GM21423 (cell line): ENCODE measurements around the gene HOXB8.

Experiments
- ATAC-seq: cut with Tn5 transposase; IDR thresholded peaks from one replicate; pipeline ENCODE4 v1.9.1; 2021; ENCODE audit warnings: mild to moderate bottlenecking, moderate library complexity; ENCODE audit not compliant: unreplicated experiment

Gene HOXB8

DNA sequence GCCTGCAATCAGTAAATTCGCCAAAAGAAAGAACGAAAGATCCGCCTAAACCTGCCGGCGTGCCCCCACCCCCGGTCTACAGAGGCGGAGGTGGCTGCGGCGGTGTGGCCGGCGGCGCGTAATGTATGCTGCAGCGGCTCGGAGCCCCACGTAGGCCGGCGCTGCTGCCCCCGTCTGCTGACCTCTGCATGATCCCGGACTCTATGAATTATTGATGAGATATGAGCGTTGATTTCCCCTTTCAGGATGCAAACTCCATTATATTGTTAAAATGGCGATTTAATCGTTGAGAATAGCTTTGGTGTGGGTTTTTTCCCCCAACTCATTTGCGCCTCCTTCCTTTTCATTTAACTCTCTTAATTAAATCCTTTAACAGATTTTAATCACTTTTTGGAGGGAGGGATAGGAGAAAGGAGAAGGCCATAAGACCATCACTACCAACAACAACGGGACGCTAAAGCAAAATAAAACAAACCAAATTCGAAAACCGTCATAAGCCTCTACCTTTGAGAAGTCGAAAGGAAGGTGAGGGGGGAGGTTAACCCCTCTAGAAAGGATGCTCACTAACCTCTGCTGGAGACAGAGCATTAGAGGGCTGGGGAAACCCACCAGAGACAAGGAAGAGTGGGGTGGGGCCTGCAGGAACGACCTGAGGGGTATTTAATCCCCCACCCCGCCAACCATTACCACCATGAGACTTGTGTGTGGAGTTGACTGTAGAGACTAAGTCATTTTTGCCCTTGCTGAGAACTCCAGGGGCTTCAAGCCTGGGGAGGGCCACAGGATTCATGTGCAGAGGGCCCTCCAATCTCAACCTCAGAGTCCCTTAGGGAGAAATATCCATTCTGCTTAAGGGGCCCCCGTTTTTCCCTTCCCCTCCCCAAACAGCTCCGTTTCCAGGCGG, 28.5 kb downstream of the HOXB8 start:
- ATAC-seq = no peak

DNA sequence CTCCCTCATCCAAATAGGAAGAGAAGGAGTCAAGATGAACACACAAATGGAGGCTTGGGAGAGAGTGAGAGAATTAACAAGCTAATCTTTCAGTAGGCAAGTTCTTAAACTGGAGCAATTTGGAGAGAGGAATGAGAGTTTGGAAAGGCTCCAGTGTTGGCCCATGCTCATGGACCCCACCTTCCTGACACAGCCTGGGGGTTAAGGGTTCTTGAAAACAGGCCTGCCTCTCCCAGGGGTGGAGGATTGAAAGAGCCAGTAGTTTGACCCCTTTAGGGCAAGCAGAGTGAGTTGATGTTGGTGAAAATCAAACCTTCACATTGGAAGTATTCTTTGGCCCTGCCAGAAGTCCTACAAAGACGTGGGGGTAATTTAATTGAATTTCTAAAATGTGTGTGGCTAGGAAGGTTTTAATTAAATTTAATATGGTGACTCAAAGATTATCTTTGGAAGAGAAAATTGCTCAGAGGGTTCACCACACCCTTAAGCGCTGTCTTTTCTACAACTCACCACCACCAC, 30.8 kb downstream of the HOXB8 start:
- no peak for ATAC-seq

DNA sequence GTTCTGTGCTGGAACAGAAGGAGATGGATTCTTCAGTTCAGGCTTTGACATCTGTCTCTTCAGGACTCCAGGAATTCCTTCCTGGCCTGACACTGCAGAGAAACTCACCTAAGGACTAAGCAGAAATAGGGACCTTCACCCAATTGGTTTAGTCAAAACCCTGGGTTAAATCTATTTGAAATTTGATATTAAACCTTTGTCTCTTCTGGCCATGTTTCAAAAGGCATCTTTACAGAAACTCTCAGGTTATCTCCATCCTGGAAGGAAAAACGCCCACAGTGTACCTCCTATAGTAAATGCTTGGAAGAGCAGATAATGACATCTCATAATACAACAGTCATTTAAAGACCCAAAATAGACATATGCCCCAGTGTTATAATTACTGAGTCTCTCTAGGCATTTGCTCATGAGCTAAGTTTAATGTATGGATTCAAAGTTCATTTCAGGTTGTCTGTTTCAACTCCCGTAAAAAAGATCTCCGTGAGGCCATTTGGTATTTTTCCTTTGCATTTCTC, 31.3 kb downstream of the HOXB8 start:
- no peak for ATAC-seq

DNA sequence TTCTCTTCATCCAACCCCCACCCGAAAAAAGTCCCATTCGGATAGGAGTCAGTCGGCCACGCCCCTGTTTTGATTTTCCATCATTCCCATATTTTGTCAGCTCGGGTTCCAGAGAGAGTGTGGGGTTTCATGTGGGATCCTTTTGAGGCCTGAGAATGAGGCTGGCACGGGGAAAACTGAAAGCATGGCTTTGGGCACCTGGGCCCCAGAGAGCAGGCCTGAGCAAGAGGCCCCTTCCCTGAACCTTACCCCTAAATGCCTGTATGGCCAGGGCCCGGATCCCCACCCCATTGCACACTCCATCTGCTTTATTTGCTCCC, 32.4 kb downstream of the HOXB8 start:
- no peak for ATAC-seq

DNA sequence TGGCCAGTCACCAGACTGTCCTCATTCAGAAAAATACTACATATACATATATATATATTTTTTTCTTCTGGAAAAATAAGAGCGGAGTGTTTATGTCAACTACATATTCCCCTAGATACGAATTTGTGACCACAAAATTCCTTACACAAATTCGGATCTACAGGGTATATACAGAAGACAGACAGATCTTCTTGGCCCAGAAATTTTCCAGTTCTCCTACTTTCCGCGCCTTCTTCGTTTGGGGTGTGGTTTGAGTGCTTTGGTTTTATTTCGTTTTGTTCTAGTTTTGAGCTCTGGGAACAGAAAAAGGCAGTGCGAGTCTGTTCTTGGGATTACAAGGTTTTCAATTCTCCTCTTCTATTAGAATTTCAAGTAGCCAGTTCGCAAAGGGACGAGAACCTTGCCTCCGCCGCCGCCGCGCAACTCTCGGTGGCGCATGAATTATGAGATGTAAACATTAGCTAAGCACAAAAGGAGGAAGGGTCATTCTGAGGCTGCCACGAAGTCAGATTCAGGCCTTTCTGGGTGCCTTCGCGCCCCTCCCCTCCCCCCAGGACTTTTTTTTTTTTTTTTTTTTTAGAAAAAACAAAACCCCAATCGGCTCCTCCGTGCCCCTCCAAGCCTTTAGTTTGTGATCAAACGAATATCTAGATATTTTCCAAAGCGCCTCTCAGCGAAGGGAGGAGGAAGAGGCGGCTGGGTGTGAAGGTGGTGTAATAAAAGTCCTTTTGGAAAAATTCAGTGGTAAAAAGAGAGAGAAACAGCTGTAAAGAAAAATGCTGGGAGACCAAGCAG, 35.1 kb downstream of the HOXB8 start:
- ATAC-seq = no peak

DNA sequence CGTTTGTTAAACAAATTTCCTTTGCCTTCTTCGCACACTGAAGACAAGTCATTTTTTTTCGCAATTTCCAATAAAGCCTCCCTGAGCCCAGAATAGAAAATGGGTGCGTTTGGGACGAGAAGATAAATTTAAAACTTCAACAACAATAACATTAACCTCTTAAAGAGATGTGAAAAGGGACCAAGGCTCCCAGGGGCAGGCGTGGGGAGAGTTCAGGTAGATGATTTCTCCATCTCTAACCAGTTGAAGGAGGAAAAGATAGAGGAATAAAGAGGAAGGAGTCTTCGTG, 35.7 kb downstream of the HOXB8 start:
- no peak for ATAC-seq

GRCh38 chr17:48578616-48579470, 36.2 kb downstream of the HOXB8 start:
- no peak for ATAC-seq

DNA sequence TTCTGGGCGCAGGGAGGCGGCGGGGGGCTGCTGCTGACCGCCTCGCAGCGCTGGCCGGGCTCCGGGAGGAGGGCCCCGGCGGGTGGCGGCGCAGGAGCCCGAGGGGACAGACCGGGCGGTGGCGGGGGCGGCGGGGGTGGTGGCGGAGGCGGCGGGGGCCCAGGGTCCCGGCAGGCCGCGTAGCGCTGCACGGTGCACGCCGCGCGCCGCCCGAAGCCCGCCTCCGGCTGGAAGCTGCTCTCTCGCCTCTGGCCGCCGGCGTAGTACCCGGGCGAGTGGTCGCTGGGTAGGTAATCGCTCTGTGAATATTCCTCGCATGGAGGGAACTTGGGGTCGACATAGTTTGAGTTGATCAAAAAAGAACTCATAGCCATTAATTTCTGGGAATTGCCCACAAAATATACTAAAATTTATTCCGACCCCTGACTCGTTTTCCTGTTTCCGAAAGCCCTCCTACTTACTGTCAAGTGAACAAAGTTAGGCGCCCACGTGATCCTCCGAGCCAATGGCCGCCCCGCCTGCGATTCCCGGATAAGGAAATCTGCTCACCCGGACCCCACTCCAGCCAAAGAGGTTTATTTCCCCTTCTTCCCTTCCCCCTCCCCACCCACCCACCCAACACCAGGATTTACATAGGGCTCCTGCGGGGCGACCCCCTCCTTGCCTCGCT, 37.0 kb downstream of the HOXB8 start, which contains the start of gene HOXB4:
TSS of gene HOXB4 (minus strand) at position 405 of the 670 bp plus-strand sequence. CDS start at position 374, 31 bp downstream.
- ATAC-seq = no peak

DNA sequence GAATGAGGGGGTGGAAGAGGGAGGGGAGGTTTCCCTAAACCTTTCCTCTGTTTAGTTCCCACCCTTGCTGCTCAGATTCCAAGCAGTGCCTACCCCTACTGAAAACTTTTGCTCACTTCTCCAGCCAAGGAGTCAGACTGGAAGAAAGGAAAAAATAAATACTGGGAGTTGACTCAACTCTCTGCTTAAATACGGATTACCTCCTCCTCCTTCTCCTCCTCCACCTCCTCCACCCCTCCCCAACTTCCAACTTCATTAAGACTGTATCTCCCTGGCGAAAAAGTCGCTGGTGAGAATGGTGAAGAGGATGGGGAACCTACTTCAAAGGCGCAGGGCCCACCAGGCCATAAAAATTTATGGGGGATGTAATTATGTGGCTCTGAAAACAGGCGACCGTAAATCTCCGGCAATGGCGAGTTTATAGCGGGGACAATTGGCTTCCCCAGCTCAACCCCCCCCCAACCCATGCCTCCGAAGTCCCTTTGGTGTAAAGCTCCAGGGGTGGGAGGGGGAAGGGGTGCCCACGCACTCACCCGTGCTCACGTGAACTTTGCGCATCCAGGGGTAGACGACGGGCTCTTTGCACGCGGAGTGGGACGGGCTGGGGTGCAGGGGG, 37.7 kb downstream of the HOXB8 start:
- no peak for ATAC-seq

GRCh38 chr17:48576479-48577309, 38.4 kb downstream of the HOXB8 start:
- ATAC-seq = no peak

DNA sequence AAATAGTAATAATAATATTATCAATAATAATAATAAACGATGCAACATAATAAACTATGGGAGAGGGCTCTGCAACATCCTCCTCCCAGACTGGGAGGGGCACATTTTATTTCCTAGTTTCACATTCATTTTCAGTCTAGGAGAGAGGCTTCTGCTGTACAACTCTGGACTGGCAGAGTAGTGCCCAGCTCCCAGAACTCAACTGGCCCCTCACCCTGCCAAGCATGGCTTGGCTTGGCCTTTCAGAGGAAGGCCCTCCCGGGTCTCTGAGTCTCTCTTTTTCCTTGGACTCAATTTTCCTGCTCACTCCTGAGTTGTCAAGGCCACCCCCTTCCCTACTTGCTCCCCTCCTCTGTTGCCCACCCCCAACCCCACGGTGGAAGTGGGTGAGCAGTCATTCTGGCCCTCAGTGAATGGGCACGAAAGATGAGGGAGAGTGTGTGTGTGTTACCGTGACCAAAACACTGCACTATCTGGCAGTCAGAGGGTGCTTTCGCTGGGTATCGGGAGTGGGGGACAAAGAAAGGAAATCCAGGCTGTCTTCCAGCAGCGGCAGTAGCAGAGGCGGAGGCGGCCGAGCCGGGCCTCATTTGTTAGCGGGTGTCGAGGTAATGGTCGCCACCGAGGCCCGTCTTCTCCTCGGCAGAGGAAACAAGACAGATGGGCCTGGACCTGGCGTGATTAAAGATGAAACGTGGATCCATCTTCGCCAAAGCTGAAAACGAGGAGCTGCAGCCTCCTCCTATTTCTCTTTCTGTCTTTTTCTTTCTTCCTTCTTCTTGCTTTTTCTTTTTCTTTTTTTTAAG, 39.2 kb downstream of the HOXB8 start:
- ATAC-seq = no peak

GRCh38 chr17:48575066-48575582, 40.0 kb downstream of the HOXB8 start:
- ATAC-seq = no peak

- no peak for ATAC-seq
Measured at GRCh38 chr17:48574505-48575065, 40.5 kb downstream of the HOXB8 start.

DNA sequence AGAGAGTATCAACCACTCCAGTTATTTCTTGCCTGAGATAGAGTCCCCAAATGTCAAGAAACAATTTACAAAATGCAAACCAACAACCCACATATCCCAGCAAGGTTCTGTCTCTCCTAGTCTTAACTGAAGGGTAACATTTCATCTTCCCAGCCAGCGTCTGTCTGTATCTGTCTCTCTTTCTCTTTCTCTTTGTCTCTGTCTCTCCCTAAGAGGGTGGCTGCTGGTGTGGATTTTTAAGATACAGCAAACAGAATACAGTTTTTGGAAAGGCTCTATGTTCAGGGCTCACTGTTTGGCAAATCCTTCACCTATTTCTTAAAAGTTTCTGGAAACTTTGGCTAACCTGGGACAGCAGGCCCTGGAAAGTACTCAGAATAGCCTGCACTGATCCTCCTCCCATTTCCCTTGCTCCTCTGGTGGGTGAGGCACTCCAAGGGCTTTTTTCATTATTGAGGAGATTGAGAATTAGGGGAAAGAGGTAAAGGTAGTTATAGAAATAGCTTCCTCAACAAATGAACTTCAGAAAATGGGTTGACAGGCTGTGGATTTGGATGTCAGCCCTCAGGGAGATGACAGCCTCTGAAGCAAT, 43.2 kb downstream of the HOXB8 start:
- no peak for ATAC-seq

DNA sequence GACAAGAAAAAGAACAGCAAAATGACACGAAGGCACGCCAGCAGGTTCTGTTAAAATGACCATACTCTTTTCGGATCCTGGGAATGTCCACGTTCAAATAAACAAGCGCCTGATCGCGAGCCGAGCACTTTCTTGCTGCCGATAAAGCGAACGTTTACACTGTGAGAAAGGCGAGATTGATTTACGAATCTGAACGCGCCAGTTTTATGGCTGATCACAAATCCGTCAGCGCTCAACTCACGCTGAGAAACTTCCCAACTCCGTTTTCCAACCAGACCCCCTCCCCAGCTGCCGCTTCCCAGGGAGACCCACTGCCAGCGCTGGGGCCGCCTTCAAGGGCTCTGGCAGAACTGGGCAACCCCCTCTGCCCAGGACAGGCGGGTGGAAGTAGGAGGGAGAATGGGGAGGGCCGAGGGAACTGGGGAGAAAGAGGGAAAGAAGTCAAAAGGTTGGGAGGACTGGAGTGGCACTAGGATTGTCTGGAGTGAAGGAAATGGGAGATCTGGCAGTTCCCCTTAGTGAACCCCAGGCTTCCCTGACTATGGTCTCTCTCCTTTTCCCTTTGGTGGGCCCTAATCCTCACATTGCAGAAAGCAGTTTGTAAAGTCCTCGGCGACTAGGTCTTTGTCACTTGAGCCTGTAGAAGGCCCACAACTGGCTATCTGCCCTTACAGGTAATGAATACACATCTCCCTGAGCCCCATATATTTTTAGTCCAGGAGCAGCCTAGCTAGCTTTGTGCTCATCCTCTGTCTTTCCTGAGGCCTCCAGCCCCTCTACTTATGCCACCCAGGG, 43.9 kb downstream of the HOXB8 start:
- no peak for ATAC-seq

- no peak for ATAC-seq
Measured at GRCh38 chr17:48570325-48571023, 44.6 kb downstream of the HOXB8 start.
